ENCODE measurements around the gene MOSMO.

- no peak for TF ChIP-seq ZFX (IDR thresholded peaks at IDR 0.05; ENCODE audit: borderline replicate concordance)
- no peak for TF ChIP-seq CTCF (IDR thresholded peaks at IDR 0.05)
Observed at GRCh38 chr16:22012241-22012640, 4.3 kb downstream of the MOSMO start.

Measured in 22Rv1 (cell line).